GM23338 (cell line): ENCODE measurements around the gene ZNF438. TPM values are rescaled to one million over a fixed set of nuclear protein-coding genes. Genes with fewer than 3 reads are reported as not detected.

Experiments used
- ATAC-seq: fragments of 200-7000 bp; cut with Tn5 transposase; 3 replicates; pipeline ENCODE4 v1.9.1; 2020
- DNase-seq: peaks from one replicate; pipeline ENCODE4 v3.0.0-alpha.2; 2015; ENCODE audit warnings: low spot score
- H2AFZ ChIP-seq: fragments of 200-600 bp; sonication (generic); 2 replicates; pipeline ENCODE4 v1.8.0; 2016; ENCODE audit warnings: antibody characterized with exemption, mild to moderate bottlenecking, moderate library complexity
- H3F3A ChIP-seq: fragments of 200-600 bp; sonication (generic); replicated peaks from 2 replicates; pipeline ENCODE4 v1.8.0; 2017; ENCODE audit warnings: antibody characterized with exemption, mixed run types, low read depth
- H3K27ac ChIP-seq: fragments of 200-600 bp; sonication (generic); 2 replicates; pipeline ENCODE4 v1.6.1; 2016; ENCODE audit warnings: low read depth
- H3K27me3 ChIP-seq: fragments of 200-600 bp; sonication (generic); 2 replicates; pipeline ENCODE4 v1.8.0; 2016; ENCODE audit warnings: mild to moderate bottlenecking, mixed run types, moderate library complexity; ENCODE audit not compliant: insufficient read depth
- H3K36me3 ChIP-seq: fragments of 200-600 bp; sonication (generic); 2 replicates; pipeline ENCODE4 v1.8.0; 2016; ENCODE audit warnings: mild to moderate bottlenecking; ENCODE audit not compliant: insufficient read depth
- H3K4me1 ChIP-seq: fragments of 200-600 bp; sonication (generic); 2 replicates; pipeline ENCODE4 v1.8.0; 2016; ENCODE audit warnings: mild to moderate bottlenecking, moderate library complexity; ENCODE audit not compliant: insufficient read depth
- H3K4me2 ChIP-seq: fragments of 200-600 bp; sonication (generic); 2 replicates; pipeline ENCODE4 v1.7.1; 2017; ENCODE audit warnings: mixed run types
- H3K4me3 ChIP-seq: fragments of 200-600 bp; sonication (generic); 2 replicates; pipeline ENCODE4 v1.6.1; 2016; ENCODE audit warnings: mixed run types
- H3K79me2 ChIP-seq: fragments of 200-600 bp; sonication (generic); replicated peaks from 2 replicates; pipeline ENCODE4 v1.8.0; 2017; ENCODE audit warnings: mild to moderate bottlenecking; ENCODE audit not compliant: insufficient read depth
- H3K9me2 ChIP-seq: fragments of 200-600 bp; sonication (generic); 2 replicates; pipeline ENCODE4 v1.8.0; 2017; ENCODE audit not compliant: insufficient read depth
- H4K20me1 ChIP-seq: fragments of 200-600 bp; sonication (generic); replicated peaks from 2 replicates; pipeline ENCODE4 v1.8.0; 2017; ENCODE audit warnings: mild to moderate bottlenecking; ENCODE audit not compliant: insufficient read depth
- H3K27ac Mint-ChIP-seq: 2 replicates; pipeline ENCODE4 v1.8.0; 2020; ENCODE audit warnings: inconsistent platforms, mild to moderate bottlenecking, moderate library complexity, mixed read lengths
- H3K27me3 Mint-ChIP-seq: 3 replicates; pipeline ENCODE4 v1.8.0; 2022; ENCODE audit warnings: low read depth, mild to moderate bottlenecking, moderate library complexity, mixed read lengths, inconsistent platforms; ENCODE audit not compliant: insufficient read depth, poor library complexity
- H3K36me3 Mint-ChIP-seq: 3 replicates; pipeline ENCODE4 v1.8.0; 2021; ENCODE audit warnings: low read depth, mild to moderate bottlenecking, inconsistent platforms, moderate library complexity, mixed read lengths
- H3K4me1 Mint-ChIP-seq: 3 replicates; pipeline ENCODE4 v1.8.0; 2020; ENCODE audit warnings: mild to moderate bottlenecking, inconsistent platforms, mixed read lengths
- H3K4me3 Mint-ChIP-seq: 3 replicates; pipeline ENCODE4 v1.8.0; 2021; ENCODE audit warnings: moderate library complexity, mild to moderate bottlenecking, inconsistent platforms, mixed read lengths
- H3K9me3 Mint-ChIP-seq: 3 replicates; pipeline ENCODE4 v1.8.0; 2020; ENCODE audit warnings: moderate library complexity, mild to moderate bottlenecking, inconsistent platforms, mixed read lengths
- CREB1 ChIP-seq: fragments of 250-450 bp; sonication (Bioruptor Pico); IDR thresholded peaks from 2 replicates; pipeline ENCODE4 v1.5.0; 2020; ENCODE audit warnings: low read depth, mild to moderate bottlenecking, moderate library complexity
- CTCF ChIP-seq, 2 experiments: fragments of 200-600 bp in 1 of 2; sonication (generic) in 1 of 2; conservative IDR thresholded peaks; 2 replicates each; pipeline versions ENCODE4 v1.5.1 to v1.6.1; 2016 to 2017; ENCODE audit warnings: antibody characterized with exemption in 2 of 2, low read depth in 2 of 2, mild to moderate bottlenecking in 2 of 2, moderate library complexity in 1 of 2
- ETS1 ChIP-seq: IDR thresholded peaks from 2 replicates; pipeline ENCODE4 v1.6.1; 2016; ENCODE audit warnings: antibody characterized with exemption
- EZH2 ChIP-seq: fragments of 200-600 bp; sonication (generic); IDR thresholded peaks from one replicate; pipeline ENCODE4 v1.8.0; 2017; ENCODE audit warnings: antibody characterized with exemption, mild to moderate bottlenecking, low read depth; ENCODE audit not compliant: unreplicated experiment
- EZH2phosphoT487 ChIP-seq: fragments of 200-600 bp; sonication (generic); IDR thresholded peaks from one replicate; pipeline ENCODE4 v1.8.1; 2018; ENCODE audit warnings: antibody characterized with exemption; ENCODE audit not compliant: unreplicated experiment
- JUNB ChIP-seq: IDR thresholded peaks from one replicate; pipeline ENCODE4 v1.6.1; 2016; ENCODE audit warnings: antibody characterized with exemption; ENCODE audit not compliant: unreplicated experiment
- NANOG ChIP-seq: IDR thresholded peaks from 2 replicates; pipeline ENCODE4 v1.6.1; 2016; ENCODE audit warnings: antibody characterized with exemption, borderline replicate concordance
- POLR2AphosphoS5 ChIP-seq: IDR thresholded peaks from 2 replicates; pipeline ENCODE4 v1.6.1; 2016; ENCODE audit warnings: antibody characterized with exemption, low read depth
- REST ChIP-seq: IDR thresholded peaks from one replicate; pipeline ENCODE4 v1.6.1; 2018; ENCODE audit warnings: antibody characterized with exemption; ENCODE audit not compliant: unreplicated experiment
- STAT1 ChIP-seq: IDR thresholded peaks from one replicate; pipeline ENCODE4 v1.6.1; 2016; ENCODE audit warnings: antibody characterized with exemption; ENCODE audit not compliant: unreplicated experiment
- ZNF114 ChIP-seq: fragments of 250-450 bp; sonication (Bioruptor Pico); IDR thresholded peaks from 2 replicates; pipeline ENCODE4 v1.5.0; 2020; ENCODE audit warnings: mild to moderate bottlenecking, moderate library complexity
- ZNF331 ChIP-seq: fragments of 250-450 bp; sonication (Bioruptor Pico); IDR thresholded peaks from 2 replicates; pipeline ENCODE4 v1.5.0; 2020; ENCODE audit warnings: low read depth, mild to moderate bottlenecking, moderate library complexity
- ZNF462 ChIP-seq: fragments of 250-450 bp; sonication (Bioruptor Pico); IDR thresholded peaks from 2 replicates; pipeline ENCODE4 v1.5.0; 2020; ENCODE audit warnings: mild to moderate bottlenecking, moderate library complexity
- polyA plus RNA-seq: library from polyadenylated mRNA; unstranded; fragments of >200 nt; fragmentation: Nextera tagmentation; extraction: Ambion mirVana; gene quantifications from 2 replicates; pipeline ENCODE4 v1.2.1, GENCODE V29; 2016
- total RNA-seq: library from RNA; depleted of rRNA; stranded (reverse); fragments of >200 nt; shearing (Covaris generic); gene quantifications from 2 replicates; pipeline ENCODE4 v1.2.3, GENCODE V29; 2014

The ZNF438 gene
- total and polyA plus RNA-seq, 2 experiments from 2014 or later: 0.91 to 0.94 TPM

- Mint-ChIP-seq H3K9me3 (peaks cover 38% of the 10 kb centered on the region), H3K36me3 (peaks cover 42% of the 10 kb centered on the region), H3K27me3 (no peaks in the 10 kb centered on the region), H3K4me3 (no peak overlapping the region), H3K27ac (no peak overlapping the region), H3K4me1 (no peaks in the 10 kb centered on the region; the same call in 2 of the 3 replicates)
- H3K4me2 ChIP-seq: no peak overlapping the region
- no peaks in the 10 kb centered on the region for H3K79me2 ChIP-seq
- H3K36me3 ChIP-seq: 0 out of 2 replicates have a peak, but pooled peaks cover 6% of the 10 kb centered on the region
- no peak overlapping the region for H3K4me3 ChIP-seq
- no peak for DNase-seq
- H2AFZ ChIP-seq: no peak overlapping the region
- no peak for ATAC-seq
- peaks cover 5% of the 10 kb centered on the region; the same call in 1 of the 2 replicates for H3K9me2 ChIP-seq
- H3K27ac ChIP-seq: no peak overlapping the region
- no peaks in the 10 kb centered on the region for H4K20me1 ChIP-seq
- no peaks in the 10 kb centered on the region for H3F3A ChIP-seq
- H3K27me3 ChIP-seq: no peaks in the 10 kb centered on the region
- no peaks in the 10 kb centered on the region for H3K4me1 ChIP-seq
- TF ChIP-seq EZH2 (no peak), STAT1 (no peak), JUNB (no peak), CTCF (conservative IDR thresholded peaks at IDR 0.05; ENCODE audit: low read depth in 2 of 2) (no peak), NANOG (no peak), EZH2phosphoT487 (no peak), ZNF114 (CRISPR knock-in tag) (no peak), ETS1 (no peak), REST (no peak), ZNF462 (CRISPR knock-in tag) (no peak), POLR2AphosphoS5 (no peak), ZNF331 (no peak), CREB1 (no peak)
These were observed 102.9 kb downstream of the ZNF438 start for GRCh38 chr10:30928742-30929141.
